Bronchial epithelial cell (primary cell): ENCODE data around the gene TRUB2. TPM values are rescaled to one million over a fixed set of nuclear protein-coding genes. Genes with fewer than 3 reads are reported as not detected.
"Not testable (repeated sequence)": the region's sequence is repeated elsewhere in the genome, so short reads cannot be mapped to it uniquely, and the experiment has no call there.

Experiments used
- DNase-seq: peaks from one replicate; pipeline ENCODE4 v3.0.0-alpha.2; 2010; ENCODE audit warnings: low read depth
- FAIRE-seq: peaks from 2 replicates; lab custom pipeline; 2011; peaks lifted over from hg19 to GRCh38; lab: Jason Lieb, UNC
- H3K27me3 ChIP-seq: 2 replicates; pipeline ENCODE4 v1.5.1; 2011; ENCODE audit warnings: low read length; ENCODE audit not compliant: control insufficient read depth, insufficient read depth
- H3K36me3 ChIP-seq: 2 replicates; pipeline ENCODE4 v1.5.1; 2011; ENCODE audit warnings: low read length; ENCODE audit not compliant: control insufficient read depth, insufficient read depth
- H3K4me3 ChIP-seq: 2 replicates; pipeline ENCODE4 v1.5.1; 2011; ENCODE audit warnings: mild to moderate bottlenecking, low read depth, low read length, control low read depth
- CTCF ChIP-seq: IDR thresholded peaks from 2 replicates; pipeline ENCODE4 v1.5.1; 2011; ENCODE audit warnings: mild to moderate bottlenecking, moderate library complexity, low read length, control low read depth, inconsistent platforms; ENCODE audit not compliant: insufficient read depth, severe bottlenecking
- total RNA-seq: library from RNA; depleted of rRNA; stranded (reverse); fragments of >200 nt; gene quantifications from 2 replicates; pipeline ENCODE4 v1.2.1, GENCODE V29; 2014

The TRUB2 gene
- total RNA-seq, 1 donor from 2014 or later: 19.2 TPM

- no peaks in the 10 kb centered on the region for H3K27me3 ChIP-seq
- no peak overlapping the region for H3K4me3 ChIP-seq
- FAIRE-seq (no peak), DNase-seq (no peak)
- TF ChIP-seq CTCF: no peak
- H3K36me3 ChIP-seq: peaks cover 42% of the 10 kb centered on the region
These were observed 20.9 kb upstream of the TRUB2 start for GRCh38 chr9:128342971-128343680.

GRCh38 chr9:128341435-128341849 is 19.2 kb upstream of the TRUB2 start:
- no peaks in the 10 kb centered on the region for H3K27me3 ChIP-seq
- FAIRE-seq (no peak), DNase-seq (peak; percentile 78)
- TF ChIP-seq CTCF: peak; percentile 80
- H3K4me3 ChIP-seq: peak overlapping the region; percentile 77
- peaks cover 33% of the 10 kb centered on the region for H3K36me3 ChIP-seq

- FAIRE-seq (no peak), DNase-seq (no peak)
These were observed 18.6 kb upstream of the TRUB2 start for GRCh38 chr9:128340691-128341434.

GRCh38 chr9:128339761-128340690 is 17.8 kb upstream of the TRUB2 start, which contains the start of gene SLC27A4:
TSS of gene SLC27A4 (plus strand) at chr9:128340527. CDS start at chr9:128343133, 2,606 bp downstream.
- Histone ChIP-seq H3K4me3 (peak within 1 kb of the TSS; percentile 77), H3K27me3 (no peaks in the 10 kb centered on the region), H3K36me3 (peaks cover 23% of the 10 kb centered on the region)
- no peak for FAIRE-seq
- DNase-seq: peak; percentile 89
- TF ChIP-seq CTCF: no peak

More at GRCh38 chr9:128340691-128341434, 18.6 kb upstream of the TRUB2 start:
- H3K27me3 ChIP-seq: no peaks in the 10 kb centered on the region
- peak overlapping the region; percentile 77 for H3K4me3 ChIP-seq
- H3K36me3 ChIP-seq: peaks cover 31% of the 10 kb centered on the region
- no peak for TF ChIP-seq CTCF

GRCh38 chr9:128338852-128339614 is 16.8 kb upstream of the TRUB2 start:
- DNase-seq: not testable (repeated sequence)

More at GRCh38 chr9:128338852-128339614, 16.8 kb upstream of the TRUB2 start:
- H3K27me3 ChIP-seq, FAIRE-seq, H3K4me3 ChIP-seq: not testable (repeated sequence)
- peaks cover 14% of the 10 kb centered on the region for H3K36me3 ChIP-seq
